Measurements from ENCODE around the gene CFAP20DC.

DNA sequence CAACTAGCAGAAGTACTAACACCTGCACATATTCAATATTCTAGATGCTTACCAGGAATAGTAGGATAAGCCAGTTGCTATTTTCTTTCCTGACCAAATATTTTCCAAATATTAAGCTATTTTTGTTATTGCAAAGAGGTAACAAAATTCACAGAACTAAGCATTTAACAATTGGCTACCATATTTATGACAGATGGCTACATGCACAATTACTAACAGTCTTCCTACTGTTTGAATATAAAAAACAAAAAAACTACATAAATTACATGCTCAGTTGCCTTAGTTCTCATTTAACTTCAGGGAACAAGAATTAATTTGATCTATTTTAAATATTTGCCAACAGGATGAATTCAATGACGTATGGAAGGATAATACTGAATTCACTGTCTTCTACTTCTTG lies 36.2 kb downstream of the CFAP20DC start:
- TF ChIP-seq, protein P1, sequence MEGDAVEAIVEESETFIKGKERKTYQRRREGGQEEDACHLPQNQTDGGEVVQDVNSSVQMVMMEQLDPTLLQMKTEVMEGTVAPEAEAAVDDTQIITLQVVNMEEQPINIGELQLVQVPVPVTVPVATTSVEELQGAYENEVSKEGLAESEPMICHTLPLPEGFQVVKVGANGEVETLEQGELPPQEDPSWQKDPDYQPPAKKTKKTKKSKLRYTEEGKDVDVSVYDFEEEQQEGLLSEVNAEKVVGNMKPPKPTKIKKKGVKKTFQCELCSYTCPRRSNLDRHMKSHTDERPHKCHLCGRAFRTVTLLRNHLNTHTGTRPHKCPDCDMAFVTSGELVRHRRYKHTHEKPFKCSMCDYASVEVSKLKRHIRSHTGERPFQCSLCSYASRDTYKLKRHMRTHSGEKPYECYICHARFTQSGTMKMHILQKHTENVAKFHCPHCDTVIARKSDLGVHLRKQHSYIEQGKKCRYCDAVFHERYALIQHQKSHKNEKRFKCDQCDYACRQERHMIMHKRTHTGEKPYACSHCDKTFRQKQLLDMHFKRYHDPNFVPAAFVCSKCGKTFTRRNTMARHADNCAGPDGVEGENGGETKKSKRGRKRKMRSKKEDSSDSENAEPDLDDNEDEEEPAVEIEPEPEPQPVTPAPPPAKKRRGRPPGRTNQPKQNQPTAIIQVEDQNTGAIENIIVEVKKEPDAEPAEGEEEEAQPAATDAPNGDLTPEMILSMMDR (IDR thresholded peaks at IDR 0.05; ENCODE audit: low read depth, low read length), result no peak
- TF ChIP-seq EZH2phosphoT487 (IDR thresholded peaks at IDR 0.05; ENCODE audit: low read depth), result no peak

Data from OCI-LY3 (cell line).